HG03558 (cell line): Measurements from ENCODE around the gene SARNP.

Experiments used
- ATAC-seq: cut with Tn5 transposase; IDR thresholded peaks from one replicate; pipeline ENCODE4 v1.9.1; 2021; ENCODE audit warnings: moderate number of reproducible peaks; ENCODE audit not compliant: unreplicated experiment; ENCODE audit errors: extremely low read depth

Gene SARNP

GRCh38 chr12:55728939-55729818 is 88.3 kb downstream of the SARNP start, which contains the start of gene CD63:
Gene CD63, minus strand, starts transcription at chr12:55729009. Its CDS starts 668 bp downstream, at chr12:55728341.
- peak; percentile 46 for ATAC-seq

DNA sequence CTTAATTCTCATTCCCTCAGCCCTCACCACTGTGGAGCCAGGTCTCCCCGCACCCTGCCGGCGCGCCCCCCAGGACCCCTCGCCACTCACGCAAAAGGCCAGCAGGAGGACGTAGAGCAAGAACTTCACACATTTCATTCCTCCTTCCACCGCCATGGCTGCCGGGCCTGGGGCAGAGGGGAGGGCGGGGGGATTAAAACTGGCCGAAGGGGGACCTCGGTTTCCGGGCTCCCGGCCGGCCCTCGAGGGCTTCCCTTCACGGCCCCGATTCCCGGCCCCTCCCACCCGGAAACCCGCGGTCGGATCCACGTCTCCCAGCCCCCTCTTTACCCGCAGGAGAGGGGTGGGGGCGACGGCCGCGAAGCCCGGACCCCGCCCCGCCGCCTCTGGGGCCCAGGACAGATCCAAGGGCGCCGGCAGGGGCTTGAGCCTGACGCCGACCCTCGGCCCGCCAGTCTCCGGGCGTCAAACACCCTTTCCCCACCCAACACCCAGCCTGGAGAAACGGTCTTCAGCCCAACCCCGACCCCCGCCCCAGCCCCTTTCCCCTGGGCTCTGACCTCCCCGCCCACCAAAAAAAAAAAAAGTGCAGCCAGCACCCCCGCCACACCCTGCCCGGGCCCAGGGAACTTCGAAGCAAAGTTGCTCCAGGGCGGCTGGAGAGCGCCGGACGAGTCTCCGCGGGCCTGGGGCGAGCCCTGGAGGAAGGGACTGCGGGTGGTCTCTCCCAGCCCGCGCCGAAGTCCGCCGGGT is 89.2 kb downstream of the SARNP start:
- ATAC-seq: no peak

DNA sequence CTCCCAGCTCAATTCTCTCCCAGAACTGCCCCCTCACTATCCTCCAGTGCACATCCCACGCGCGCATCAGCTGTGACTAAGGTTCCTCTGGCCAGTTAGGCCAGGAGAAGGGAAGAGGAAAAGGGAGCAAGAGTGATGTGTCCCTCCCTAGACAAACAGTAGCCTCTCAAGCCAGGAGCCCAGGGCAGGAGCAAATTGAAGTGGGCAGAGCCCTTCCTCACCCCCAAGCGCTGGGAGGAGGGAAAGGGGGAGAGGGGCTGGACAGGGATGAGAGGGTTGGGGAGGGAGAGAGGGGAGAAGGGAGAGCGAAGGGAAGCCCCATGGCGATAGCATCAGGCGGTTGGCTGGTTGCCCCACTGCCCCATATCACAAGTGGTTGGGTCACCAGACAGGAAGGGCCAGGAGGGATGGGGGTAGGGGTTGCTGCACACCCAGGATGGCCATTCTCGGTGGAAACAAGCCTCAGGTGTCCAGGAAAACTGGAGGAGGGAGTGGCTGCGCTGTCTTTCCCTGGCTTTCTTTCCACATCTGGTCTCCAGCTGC is 89.8 kb downstream of the SARNP start:
- ATAC-seq: no peak

GRCh38 chr12:55726971-55727370 is 90.6 kb downstream of the SARNP start:
- ATAC-seq: no peak

- ATAC-seq: no peak
These were observed 92.0 kb downstream of the SARNP start for GRCh38 chr12:55725556-55725955.

GRCh38 chr12:55724940-55725309 is 92.6 kb downstream of the SARNP start:
- ATAC-seq: no peak

GRCh38 chr12:55724226-55724939 is 93.1 kb downstream of the SARNP start:
- ATAC-seq: no peak

- no peak for ATAC-seq
These were observed 93.9 kb downstream of the SARNP start for GRCh38 chr12:55723516-55724225.

DNA sequence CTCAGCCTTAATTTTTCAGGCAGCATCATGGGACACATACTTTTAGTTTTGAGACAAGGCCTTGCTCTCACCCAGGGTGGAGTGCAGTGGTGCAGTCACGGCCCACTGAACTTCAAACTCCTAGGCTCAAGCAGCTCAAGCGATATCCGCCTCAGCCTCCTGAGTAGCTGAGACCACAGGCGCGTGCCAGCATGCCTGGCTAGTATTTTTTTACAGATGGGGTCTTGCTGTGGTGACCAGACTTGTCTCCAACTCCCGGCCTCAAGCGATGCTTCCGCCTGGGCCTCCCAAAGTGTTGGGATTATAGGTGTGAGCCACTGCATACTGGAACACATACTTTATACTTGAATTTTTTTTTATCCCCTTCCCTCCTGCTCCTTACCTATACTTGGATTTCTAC is 94.6 kb downstream of the SARNP start:
- no peak for ATAC-seq

- ATAC-seq: no peak
These were observed 95.8 kb downstream of the SARNP start for GRCh38 chr12:55721601-55722213.

DNA sequence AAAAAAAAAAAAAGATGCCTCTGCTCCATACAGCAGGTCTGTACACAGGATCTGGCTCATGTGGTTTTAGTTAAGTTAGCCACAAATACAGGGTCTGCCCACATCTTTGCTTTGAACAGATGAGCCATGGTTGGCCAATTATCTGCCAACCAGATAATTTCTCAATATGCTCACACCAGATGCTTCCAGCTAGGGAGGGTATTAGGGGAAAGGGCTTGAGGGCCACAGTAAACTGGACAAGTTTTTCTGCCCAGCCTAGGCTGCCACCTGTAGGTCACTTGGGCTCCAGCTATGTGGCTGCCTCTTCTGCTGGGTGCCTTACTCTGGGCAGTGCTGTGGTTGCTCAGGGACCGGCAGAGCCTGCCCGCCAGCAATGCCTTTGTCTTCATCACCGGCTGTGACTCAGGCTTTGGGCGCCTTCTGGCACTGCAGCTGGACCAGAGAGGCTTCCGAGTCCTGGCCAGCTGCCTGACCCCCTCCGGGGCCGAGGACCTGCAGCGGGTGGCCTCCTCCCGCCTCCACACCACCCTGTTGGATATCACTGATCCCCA is 96.6 kb downstream of the SARNP start:
- no peak for ATAC-seq

GRCh38 chr12:55720071-55720564 is 97.4 kb downstream of the SARNP start, which contains the start of gene RDH5:
Gene RDH5, plus strand, starts transcription at chr12:55720393. Its CDS starts 792 bp downstream, at chr12:55721185.
- ATAC-seq: no peak

DNA sequence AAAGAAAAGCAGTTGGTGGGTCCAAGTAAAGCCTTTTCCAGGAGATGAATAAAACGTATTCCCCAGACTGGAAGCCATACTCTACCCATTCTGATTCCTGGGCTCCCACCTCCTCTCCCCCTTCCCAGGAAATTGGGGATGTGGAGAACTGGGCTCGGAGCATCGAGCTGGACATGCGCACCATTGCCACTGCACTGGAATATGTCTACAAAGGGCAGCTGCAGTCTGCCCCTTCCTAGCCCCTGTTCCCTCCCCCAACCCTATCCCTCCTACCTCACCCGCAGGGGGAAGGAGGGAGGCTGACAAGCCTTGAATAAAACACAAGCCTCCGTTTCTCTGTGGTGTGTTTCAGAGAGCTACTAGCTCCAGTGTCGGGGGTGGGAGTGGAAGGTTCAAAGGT is 98.2 kb downstream of the SARNP start:
- no peak for ATAC-seq

DNA sequence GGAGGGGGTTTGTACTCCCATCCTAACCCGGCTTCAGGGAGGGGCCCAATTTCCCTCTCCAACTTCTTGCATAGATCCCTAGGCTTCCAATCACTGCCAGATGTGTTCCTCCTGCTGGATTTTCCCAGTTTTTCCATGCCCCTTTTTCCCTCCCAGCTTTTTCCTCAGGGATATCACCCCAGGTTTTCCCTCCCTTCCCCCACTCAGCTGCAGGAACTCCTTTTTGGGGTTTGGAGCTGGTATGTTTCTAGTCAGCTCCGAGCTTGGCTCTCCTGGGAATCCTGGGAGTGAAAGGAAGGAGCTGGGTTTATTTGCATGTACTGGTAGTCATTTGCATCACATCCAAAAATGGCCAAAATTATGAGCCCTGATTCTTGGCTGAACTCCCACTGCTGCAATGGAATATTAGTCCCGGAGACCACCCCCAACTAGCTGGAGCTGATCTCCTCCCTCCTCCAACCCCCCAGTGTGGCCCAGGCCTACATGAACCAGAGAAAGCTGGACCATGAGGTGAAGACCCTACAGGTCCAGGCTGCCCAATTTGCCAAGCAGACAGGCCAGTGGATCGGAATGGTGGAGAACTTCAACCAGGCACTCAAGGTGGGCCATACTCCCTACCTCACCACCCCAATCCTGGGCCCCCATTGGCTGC is 98.8 kb downstream of the SARNP start:
- ATAC-seq: no peak

DNA sequence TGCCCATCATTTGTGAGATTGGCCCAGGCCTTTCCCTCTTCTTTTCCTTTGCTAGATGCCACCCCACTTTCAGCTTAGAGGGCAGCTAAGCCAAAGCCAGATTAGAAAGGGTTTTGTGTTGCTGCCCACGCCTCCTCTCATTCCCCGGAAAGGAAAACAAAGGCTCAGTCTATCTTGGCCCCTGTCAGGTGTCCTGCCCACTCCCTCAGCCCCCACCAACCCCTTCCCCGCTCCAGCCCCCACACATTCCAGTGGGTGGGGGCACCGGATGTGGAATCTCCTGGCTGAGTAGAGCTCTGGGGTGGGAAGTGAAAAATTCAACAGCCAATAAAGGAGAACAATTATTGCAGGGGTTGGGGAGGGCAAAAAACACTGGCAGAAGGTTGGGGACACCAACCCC is 99.5 kb downstream of the SARNP start:
- no peak for ATAC-seq

DNA sequence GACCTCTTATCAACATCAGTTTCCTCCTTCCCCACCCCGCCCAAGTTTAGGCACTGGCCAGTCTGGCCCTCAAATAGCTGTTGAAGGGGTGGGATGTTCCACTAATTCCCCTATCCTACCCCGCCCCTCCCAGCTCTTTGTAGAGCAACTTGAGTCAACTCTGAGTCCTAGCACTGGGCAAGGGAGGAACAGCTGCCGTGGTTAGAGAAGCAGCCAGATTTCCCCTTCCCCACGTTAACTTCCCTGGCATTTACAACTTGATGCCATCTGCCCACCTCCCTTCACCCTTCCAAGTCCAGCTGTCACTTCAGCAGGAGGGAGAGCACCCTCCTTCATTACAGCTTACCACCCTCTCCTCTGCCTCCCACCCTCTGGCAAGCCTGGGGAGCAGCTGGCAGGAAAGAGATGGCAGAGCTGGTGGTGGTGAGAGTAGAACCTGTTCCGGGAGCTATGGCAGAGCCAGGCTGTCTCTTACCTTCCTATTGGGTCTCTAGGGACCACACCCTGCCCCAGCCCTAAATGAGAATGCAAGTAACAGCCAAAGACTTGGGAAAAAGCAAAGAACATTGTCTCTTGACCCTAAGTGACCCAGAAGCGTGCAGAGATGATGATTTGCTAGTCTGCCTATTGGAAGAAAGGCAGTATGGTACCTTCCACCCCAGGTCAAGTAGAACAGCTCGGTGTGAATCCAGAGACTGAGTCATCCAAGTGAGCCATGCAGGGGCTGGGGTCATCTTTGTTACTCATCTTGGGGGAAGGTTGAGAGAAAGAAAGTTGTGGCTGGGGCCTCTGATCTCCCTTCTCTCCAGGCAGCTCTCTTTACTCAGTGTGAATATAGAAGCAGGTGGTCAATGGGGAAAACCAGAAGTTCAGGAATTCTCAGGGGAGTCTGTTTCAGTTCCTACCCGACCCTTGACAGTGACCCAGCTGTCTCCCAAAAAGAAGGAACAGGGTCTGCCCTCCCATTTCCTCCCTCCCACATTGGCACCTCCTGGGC is 100.2 kb downstream of the SARNP start:
- no peak for ATAC-seq

DNA sequence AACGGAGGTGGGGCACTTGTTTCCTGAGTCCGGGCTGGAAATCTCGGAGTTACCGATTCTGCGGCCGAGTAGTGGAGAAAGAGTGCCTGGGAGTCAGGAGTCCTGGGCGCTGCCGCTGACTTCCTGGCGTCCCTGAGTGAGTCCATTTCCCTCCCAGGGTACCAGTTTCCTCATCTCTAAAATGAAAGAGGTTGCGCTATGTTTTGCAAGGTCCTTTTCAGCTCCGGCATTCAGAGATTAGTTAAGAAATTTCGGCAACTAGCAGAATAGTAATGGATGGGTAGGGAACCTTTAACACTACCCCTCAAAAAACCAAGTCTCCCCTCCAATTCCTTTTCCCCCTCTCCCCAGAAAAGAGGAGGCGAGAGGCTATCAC is 101.0 kb downstream of the SARNP start:
- peak; percentile 18 for ATAC-seq
